HG03097 (cell line): Measurements from ENCODE around the gene NOP9.

Experiments used
- ATAC-seq: cut with Tn5 transposase; IDR thresholded peaks from one replicate; pipeline ENCODE4 v1.9.1; 2021; ENCODE audit not compliant: unreplicated experiment, low FRiP score

NOP9 gene

GRCh38 chr14:24262821-24263733, 36.6 kb upstream of the NOP9 start, which contains the start of gene TGM1:
Gene TGM1, minus strand, starts transcription at chr14:24263177. Its CDS starts 825 bp downstream, at chr14:24262352.
- no peak for ATAC-seq

DNA sequence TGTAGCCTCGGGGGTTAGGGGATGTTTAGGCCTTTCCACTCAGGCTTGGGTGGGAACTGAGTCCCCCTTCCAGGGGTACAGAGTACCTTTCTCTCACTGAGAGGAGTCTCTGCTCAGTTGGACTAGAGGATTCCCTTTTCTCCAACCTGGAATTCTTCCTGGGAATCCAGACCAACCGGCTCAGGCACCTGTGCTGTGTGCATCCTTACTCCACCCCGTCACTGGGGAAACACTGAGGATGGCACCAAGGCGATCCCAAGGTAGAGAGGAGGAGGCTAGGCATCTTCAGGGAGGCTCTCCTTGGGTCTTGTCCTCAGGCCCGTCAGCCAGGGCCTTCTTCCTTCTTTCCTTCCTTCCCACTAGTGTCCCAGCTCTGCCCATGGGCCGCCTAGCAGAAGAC, 35.8 kb upstream of the NOP9 start:
- ATAC-seq, result no peak

GRCh38 chr14:24264298-24264697, 35.4 kb upstream of the NOP9 start:
- ATAC-seq, result no peak

GRCh38 chr14:24266344-24267244, 33.1 kb upstream of the NOP9 start:
- no peak for ATAC-seq

GRCh38 chr14:24267516-24267915, 32.1 kb upstream of the NOP9 start:
- ATAC-seq, result no peak

DNA sequence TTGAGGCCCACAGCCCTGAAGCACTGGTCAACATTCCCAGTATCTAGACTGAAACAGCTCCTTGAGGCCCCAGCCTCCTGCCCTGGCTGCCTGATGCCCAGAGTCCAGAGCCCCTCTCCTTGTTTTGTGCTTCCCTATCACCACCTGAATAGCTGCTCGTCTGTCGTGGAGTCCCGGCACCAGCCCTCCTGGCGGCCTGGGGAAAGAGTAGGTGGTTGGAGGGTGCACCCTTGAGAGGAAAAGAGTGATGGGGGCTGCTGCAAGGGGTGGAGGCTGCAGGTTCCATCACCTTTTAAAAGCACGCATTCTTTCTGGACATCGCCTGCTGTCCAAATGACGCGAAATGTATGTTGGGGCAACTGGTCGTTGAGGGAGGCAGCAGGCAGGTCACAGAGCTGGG, 31.4 kb upstream of the NOP9 start:
- no peak for ATAC-seq

DNA sequence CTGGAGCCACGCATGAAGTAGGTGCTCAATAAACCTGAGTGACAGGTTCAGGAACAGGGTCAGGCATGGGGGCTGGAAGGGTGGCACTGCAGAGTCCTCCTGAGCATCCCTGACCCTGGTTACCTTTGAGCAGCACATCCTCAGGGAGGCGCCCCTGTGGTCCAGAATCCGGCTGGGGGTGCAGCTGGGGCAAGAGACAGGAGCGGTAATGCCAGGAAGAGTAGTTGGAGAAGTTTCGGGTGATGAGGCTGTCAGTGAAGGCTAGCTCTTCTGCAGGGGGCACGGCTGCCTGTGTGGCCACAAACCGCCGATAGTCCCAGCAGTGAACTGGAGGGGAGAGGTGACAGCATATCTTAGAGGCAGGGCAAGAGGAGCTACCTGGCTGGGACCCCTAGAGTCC, 30.3 kb upstream of the NOP9 start:
- ATAC-seq, result no peak

GRCh38 chr14:24269910-24270536, 29.6 kb upstream of the NOP9 start:
- ATAC-seq, result no peak

DNA sequence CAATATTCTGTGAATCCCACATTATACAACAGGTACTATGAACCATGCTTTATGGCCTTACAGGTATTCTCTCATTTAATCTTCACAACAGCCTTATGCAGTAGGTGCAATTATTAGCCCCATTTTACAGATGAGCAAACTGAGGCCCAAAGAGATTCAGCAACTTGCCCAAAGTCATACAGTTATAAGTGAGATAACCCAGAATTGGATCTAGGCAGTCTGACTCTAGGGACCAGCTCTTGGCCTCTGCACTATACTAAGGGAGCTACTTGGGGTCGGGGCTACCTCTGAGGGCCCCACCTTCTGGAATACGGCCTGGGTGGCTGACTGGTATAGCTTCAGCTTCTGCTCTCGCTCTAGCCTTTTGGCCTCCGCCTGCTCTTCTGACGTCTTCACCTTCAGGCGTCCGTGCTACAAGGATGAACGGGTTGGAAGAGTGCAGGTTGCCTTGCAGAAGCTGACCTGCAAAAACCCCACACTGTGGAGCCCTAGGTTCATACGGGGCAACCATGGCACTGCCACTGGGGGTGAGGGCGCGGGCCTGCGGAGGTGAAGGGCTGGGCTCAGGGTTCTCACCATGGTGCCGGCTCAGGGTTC, 29.0 kb upstream of the NOP9 start:
- ATAC-seq, result no peak

DNA sequence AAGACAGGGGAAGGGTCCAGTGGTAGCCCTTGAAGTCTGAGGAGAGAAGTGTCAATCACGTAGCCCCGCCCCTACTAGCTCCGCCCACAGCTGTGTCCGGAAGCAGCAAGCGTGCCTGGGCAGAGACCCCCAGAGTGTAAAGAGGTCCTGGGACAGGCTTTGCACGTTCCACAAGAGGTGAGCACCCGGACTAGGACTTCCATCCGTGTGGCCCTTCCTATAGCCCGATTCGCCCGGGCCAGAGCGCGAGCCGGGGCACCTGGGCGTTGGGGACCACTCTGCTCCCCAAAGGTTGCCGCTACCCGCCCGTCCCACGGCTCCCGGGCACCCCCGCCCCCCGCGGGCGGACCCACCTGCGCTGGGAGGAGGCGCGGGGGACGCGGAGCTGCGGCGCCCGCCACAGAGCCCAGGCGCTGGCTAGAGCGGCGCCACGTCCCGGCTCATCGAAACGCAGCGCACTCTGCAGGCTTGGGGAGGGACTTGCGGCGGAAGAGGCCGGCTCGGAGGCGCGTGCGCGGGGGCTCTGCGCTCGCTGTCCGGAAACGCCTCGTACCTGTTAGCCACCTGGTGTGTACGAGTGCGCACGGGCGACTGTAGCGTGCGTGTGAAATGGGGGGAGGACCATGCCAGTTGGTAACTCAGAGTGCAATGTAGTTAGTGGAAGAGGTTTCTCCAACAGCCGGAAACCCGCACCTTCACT, 28.4 kb upstream of the NOP9 start, which contains the start of gene RABGGTA:
TSS of gene RABGGTA (minus strand) at position 464 of the 700 bp plus-strand sequence. CDS start 482 bp downstream, outside the sequence.
- ATAC-seq, result peak; percentile 75

- no peak for ATAC-seq
These were observed 27.8 kb upstream of the NOP9 start for GRCh38 chr14:24271834-24272263.

- ATAC-seq, result no peak
These were observed 27.2 kb upstream of the NOP9 start for GRCh38 chr14:24272467-24272866.

GRCh38 chr14:24273422-24273998, 26.1 kb upstream of the NOP9 start:
- no peak for ATAC-seq

GRCh38 chr14:24274101-24274543, 25.5 kb upstream of the NOP9 start:
- peak; percentile 40 for ATAC-seq

- no peak for ATAC-seq
These were observed 22.6 kb upstream of the NOP9 start for GRCh38 chr14:24277071-24277470.

GRCh38 chr14:24277606-24278321, 21.9 kb upstream of the NOP9 start:
- ATAC-seq, result no peak

GRCh38 chr14:24278424-24278823, 21.2 kb upstream of the NOP9 start:
- no peak for ATAC-seq

DNA sequence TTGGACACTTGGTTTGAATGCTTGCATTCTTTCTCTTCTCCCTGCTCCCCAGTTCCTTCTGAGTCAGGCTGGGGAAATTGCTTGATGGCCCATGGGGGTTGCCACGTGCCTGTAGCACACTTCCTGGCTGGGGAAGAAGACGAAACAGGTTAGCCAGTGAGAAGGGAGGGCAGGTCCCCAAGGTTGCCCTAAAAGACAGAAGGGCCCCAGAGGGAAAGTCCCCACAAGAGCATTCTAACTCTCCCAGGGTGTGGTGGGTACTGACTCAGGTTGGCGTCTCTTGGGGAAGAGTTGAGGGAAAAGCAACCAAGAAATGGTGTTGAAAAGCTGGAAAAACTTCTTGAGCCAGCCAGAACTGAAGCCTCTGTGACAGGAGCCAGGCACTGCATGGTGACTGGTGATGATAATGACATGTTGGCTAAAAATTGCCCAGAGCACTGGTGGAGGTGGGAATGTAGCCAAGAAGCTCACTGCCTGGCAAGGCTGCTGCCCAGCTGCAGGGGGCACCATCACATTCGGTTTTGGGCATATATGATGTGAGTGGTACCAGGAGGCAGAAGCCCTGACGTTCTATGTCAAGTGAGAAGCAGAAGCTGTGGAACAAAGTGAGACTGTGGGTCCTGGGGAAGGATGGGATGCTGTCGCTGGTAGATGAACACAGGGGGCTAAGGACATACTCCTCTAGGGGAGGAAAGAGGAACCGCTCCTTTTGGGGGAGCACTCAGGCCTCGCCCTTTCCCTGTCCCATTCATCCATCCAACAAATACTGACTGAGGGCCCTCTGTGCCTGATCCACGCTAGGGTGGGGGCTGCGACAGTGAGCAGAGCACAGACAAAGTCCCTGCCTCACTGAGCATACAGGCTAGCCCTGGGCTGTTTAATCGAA, 20.1 kb upstream of the NOP9 start:
- ATAC-seq, result no peak
